GM11168 (cell line): Measurements from ENCODE around the gene ENTPD3.

Experiments
- in situ Hi-C: fragments of 300-500 bp; cut with MboI; formaldehyde crosslinking; loops from one replicate; pipeline ENCODE4 v1.12.0; 2022; ENCODE audit warnings: low sequenced_read_pairs; ENCODE audit not compliant: unreplicated experiment

Gene ENTPD3

GRCh38 chr3:40398346-40398745 is 11.4 kb downstream of the ENTPD3 start:
- in situ Hi-C loops: no loop called here

GRCh38 chr3:40404591-40405198 is 17.7 kb downstream of the ENTPD3 start:
- in situ Hi-C loops: no loop called here

GRCh38 chr3:40407007-40407406 is 20.0 kb downstream of the ENTPD3 start:
- in situ Hi-C loops: no loop called here

- in situ Hi-C loops: no loop called here
Measured at GRCh38 chr3:40407611-40408010, 20.6 kb downstream of the ENTPD3 start.

- in situ Hi-C loops: no loop called here
Measured at GRCh38 chr3:40414270-40414669, 27.3 kb downstream of the ENTPD3 start.

GRCh38 chr3:40417845-40418543 is 31.0 kb downstream of the ENTPD3 start:
- in situ Hi-C loops: no loop called here

GRCh38 chr3:40422861-40423260 is 35.9 kb downstream of the ENTPD3 start:
- in situ Hi-C loops: no loop called here

GRCh38 chr3:40427045-40427669 is 40.2 kb downstream of the ENTPD3 start:
- in situ Hi-C loops: no loop called here

GRCh38 chr3:40432793-40433192 is 45.8 kb downstream of the ENTPD3 start:
- in situ Hi-C loops: no loop called here

GRCh38 chr3:40437889-40438288 is 50.9 kb downstream of the ENTPD3 start:
- in situ Hi-C loops: no loop called here

- in situ Hi-C loops: no loop called here
Measured at GRCh38 chr3:40445062-40445461, 58.1 kb downstream of the ENTPD3 start.

- in situ Hi-C loops: no loop called here
Measured at GRCh38 chr3:40445880-40446279, 58.9 kb downstream of the ENTPD3 start.

GRCh38 chr3:40450438-40450837 is 63.5 kb downstream of the ENTPD3 start:
- in situ Hi-C loops: no loop called here

- in situ Hi-C loops: no loop called here
Measured at GRCh38 chr3:40451551-40451950, 64.6 kb downstream of the ENTPD3 start.

GRCh38 chr3:40452057-40452456 is 65.1 kb downstream of the ENTPD3 start:
- in situ Hi-C loops: no loop called here

GRCh38 chr3:40452562-40452875 is 65.5 kb downstream of the ENTPD3 start:
- in situ Hi-C loops: no loop called here

GRCh38 chr3:40452876-40453730 is 66.1 kb downstream of the ENTPD3 start:
- in situ Hi-C loops: no loop called here

GRCh38 chr3:40453933-40454332 is 66.9 kb downstream of the ENTPD3 start:
- in situ Hi-C loops: no loop called here

GRCh38 chr3:40455328-40455727 is 68.3 kb downstream of the ENTPD3 start:
- in situ Hi-C loops: no loop called here

GRCh38 chr3:40456279-40456939 is 69.4 kb downstream of the ENTPD3 start:
- in situ Hi-C loops: no loop called here
